Measurements from ENCODE around the gene LGR6. TPM values are rescaled to one million over a fixed set of nuclear protein-coding genes. Genes with fewer than 3 reads are reported as not detected.

LGR6 gene
- total and polyA plus RNA-seq, 2 of the 4 experiments (the other 2 are of a cell fraction): not detected

GRCh38 chr1:202235856-202236837 lies 42.5 kb downstream of the LGR6 start:
- Histone ChIP-seq H3K36me3 (ENCODE audit: control insufficient read depth, insufficient read depth, low read length) (no peaks in the 10 kb centered on the region), H4K91ac (ENCODE audit: insufficient read depth, low read depth, low read length) (peak overlapping the region; percentile 78), H2BK5ac (ENCODE audit: low read depth, low read length, poor library complexity, severe bottlenecking) (peak overlapping the region; percentile 68), H2BK20ac (ENCODE audit: low read depth, low read length) (peak overlapping the region; percentile 92), H3K23ac (ENCODE audit: low read depth, low read length) (peak overlapping the region; percentile 66), H3K4ac (ENCODE audit: low read depth, low read length) (peak overlapping the region; percentile 85), H3K4me1 (ENCODE audit: control insufficient read depth, insufficient read depth, low read length) (peaks cover 16% of the 10 kb centered on the region), H3K14ac (replicated peaks; ENCODE audit: low read depth, low read length) (peak overlapping the region; percentile 61), H3K4me3 (ENCODE audit: insufficient read depth, low read depth, low read length) (no peak overlapping the region), H3K27me3 (ENCODE audit: control insufficient read depth, insufficient read depth, low read length) (peaks cover 4% of the 10 kb centered on the region), H4K8ac (ENCODE audit: low read depth in 2 of 2, low read length in 2 of 2) (peak overlapping the region; percentile 37 to 76), H3K79me1 (ENCODE audit: low read depth in 1 of 2, low read length in 2 of 2) (no peaks in the 10 kb centered on the region), H3K4me2 (ENCODE audit: low read depth, low read length) (peak overlapping the region; percentile 40), H2AFZ (replicated peaks; ENCODE audit: low read length, poor library complexity) (peak overlapping the region; percentile 89), H4K20me1 (ENCODE audit: insufficient read depth, low read length) (no peaks in the 10 kb centered on the region), H2BK15ac (ENCODE audit: low read depth, low read length) (peak overlapping the region; percentile 75; the same call in 1 of the 3 replicates), H3K9me3 (ENCODE audit: control insufficient read depth, insufficient read depth, low read length) (no peaks in the 10 kb centered on the region), H2AK5ac (ENCODE audit: low read depth, low read length) (peak overlapping the region; percentile 69), H2BK120ac (ENCODE audit: low read depth, low read length) (peak overlapping the region; percentile 94), H3K18ac (ENCODE audit: low read depth, low read length) (peak overlapping the region; percentile 6; the same call in 1 of the 2 replicates), H4K5ac (ENCODE audit: low read depth, low read length) (peak overlapping the region; percentile 4; the same call in 1 of the 2 replicates), H3K27ac (ENCODE audit: insufficient read depth, low read length) (peak overlapping the region; percentile 35), H3K9ac (ENCODE audit: low read depth, low read length) (no peak overlapping the region), H3K56ac (ENCODE audit: extremely low read depth, insufficient read depth, low read length) (no peak overlapping the region), H3K9me1 (ENCODE audit: insufficient read depth, low read length) (peaks cover 18% of the 10 kb centered on the region), H2AK9ac (replicated peaks; ENCODE audit: low read depth, low read length, poor library complexity) (peak overlapping the region; percentile 92)
- dilution Hi-C loops (cut with HindIII; ENCODE audit: low sequenced_read_pairs, unreplicated experiment): no loop called here
- BruUV-seq (replicated peaks): no TSS peak
- ATAC-seq (ENCODE audit: low read depth) (peak; percentile 95), DNase-seq (peak; percentile 96)
- in situ Hi-C loops (cut with MboI; ENCODE audit: low sequenced_read_pairs): no loop called here
- POLR2A ChIA-PET (ENCODE audit: unreplicated experiment): interaction anchor here (0.5 kb wide), 1 partner anchor 1112 kb away, joined by 3 read pairs; no protein-coding TSS in a partner anchor
- WGBS, 2 experiments (ENCODE audit: extremely low coverage in 2 of 2, insufficient read length in 1 of 2): 71% methylated on average over 2 of the region's 19 CpGs; no CpG with 5 or more reads in 1 of the 2 experiments
- intact Hi-C loops (cut with micrococcal nuclease): loop anchor here (2.0 kb wide), 1 partner anchor 47 kb away; no protein-coding TSS in a partner anchor
- CTCF ChIA-PET: interaction anchor here (0.7 to 1.4 kb wide), 6 partner anchors 18 to 76 kb away, joined by 3 to 13 read pairs (median 3); partner anchors contain the start of gene LGR6
- TF ChIP-seq ELK1 (IDR thresholded peaks at IDR 0.05; ENCODE audit: borderline replicate concordance, low read depth, low read length) (no peak), RCOR1 (IDR thresholded peaks at IDR 0.05; ENCODE audit: insufficient replicate concordance, low read length) (peak; percentile 83), SMC3 (IDR thresholded peaks at IDR 0.05; ENCODE audit: low read depth, low read length) (no peak), MAZ (IDR thresholded peaks at IDR 0.05; ENCODE audit: borderline replicate concordance, low read depth, low read length) (peak; percentile 94), FOS (IDR thresholded peaks at IDR 0.05; ENCODE audit: low read depth, low read length) (peak; percentile 99), CEBPB (IDR thresholded peaks at IDR 0.05; ENCODE audit: low read depth, low read length) (peak; percentile 68; the same call in 1 of the 2 replicates), CHD1 (IDR thresholded peaks at IDR 0.05; ENCODE audit: low read depth, low read length) (0 out of 2 replicates have a peak, but pooled peaks have one; percentile 80), RAD21 (IDR thresholded peaks at IDR 0.05; ENCODE audit: low read length) (peak; percentile 41), CTCF (conservative IDR thresholded peaks at IDR 0.05; ENCODE audit: low read depth, low read length) (peak; percentile 65), BHLHE40 (IDR thresholded peaks at IDR 0.05; ENCODE audit: low read depth, low read length) (peak; percentile 65; the same call in 1 of the 2 replicates)
- TF ChIP-seq, protein P1, sequence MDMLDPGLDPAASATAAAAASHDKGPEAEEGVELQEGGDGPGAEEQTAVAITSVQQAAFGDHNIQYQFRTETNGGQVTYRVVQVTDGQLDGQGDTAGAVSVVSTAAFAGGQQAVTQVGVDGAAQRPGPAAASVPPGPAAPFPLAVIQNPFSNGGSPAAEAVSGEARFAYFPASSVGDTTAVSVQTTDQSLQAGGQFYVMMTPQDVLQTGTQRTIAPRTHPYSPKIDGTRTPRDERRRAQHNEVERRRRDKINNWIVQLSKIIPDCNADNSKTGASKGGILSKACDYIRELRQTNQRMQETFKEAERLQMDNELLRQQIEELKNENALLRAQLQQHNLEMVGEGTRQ (IDR thresholded peaks at IDR 0.05; ENCODE audit: low read depth, low read length): no peak
